ENCODE data around the gene MMP1. TPM values are rescaled to one million over a fixed set of nuclear protein-coding genes. Genes with fewer than 3 reads are reported as not detected.

MMP1 gene
- total RNA-seq, 3 donors from 2014 or later: 0.20 to 0.67 (median 0.47) TPM

GRCh38 chr11:102773386-102773785 lies 24.6 kb downstream of the MMP1 start:
- intact Hi-C loops (cut with DNase I, micrococcal nuclease): no loop called here
- Histone ChIP-seq H3K4me3 (no peak overlapping the region), H3K4me1 (ENCODE audit: low read depth) (no peaks in the 10 kb centered on the region), H3K9me3 (no peaks in the 10 kb centered on the region), H3K36me3 (ENCODE audit: low read depth) (no peaks in the 10 kb centered on the region)
- no peak for DNase-seq
- ATAC-seq: no peak
- TF ChIP-seq, protein P1, sequence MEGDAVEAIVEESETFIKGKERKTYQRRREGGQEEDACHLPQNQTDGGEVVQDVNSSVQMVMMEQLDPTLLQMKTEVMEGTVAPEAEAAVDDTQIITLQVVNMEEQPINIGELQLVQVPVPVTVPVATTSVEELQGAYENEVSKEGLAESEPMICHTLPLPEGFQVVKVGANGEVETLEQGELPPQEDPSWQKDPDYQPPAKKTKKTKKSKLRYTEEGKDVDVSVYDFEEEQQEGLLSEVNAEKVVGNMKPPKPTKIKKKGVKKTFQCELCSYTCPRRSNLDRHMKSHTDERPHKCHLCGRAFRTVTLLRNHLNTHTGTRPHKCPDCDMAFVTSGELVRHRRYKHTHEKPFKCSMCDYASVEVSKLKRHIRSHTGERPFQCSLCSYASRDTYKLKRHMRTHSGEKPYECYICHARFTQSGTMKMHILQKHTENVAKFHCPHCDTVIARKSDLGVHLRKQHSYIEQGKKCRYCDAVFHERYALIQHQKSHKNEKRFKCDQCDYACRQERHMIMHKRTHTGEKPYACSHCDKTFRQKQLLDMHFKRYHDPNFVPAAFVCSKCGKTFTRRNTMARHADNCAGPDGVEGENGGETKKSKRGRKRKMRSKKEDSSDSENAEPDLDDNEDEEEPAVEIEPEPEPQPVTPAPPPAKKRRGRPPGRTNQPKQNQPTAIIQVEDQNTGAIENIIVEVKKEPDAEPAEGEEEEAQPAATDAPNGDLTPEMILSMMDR (IDR thresholded peaks at IDR 0.05): no peak

DNA sequence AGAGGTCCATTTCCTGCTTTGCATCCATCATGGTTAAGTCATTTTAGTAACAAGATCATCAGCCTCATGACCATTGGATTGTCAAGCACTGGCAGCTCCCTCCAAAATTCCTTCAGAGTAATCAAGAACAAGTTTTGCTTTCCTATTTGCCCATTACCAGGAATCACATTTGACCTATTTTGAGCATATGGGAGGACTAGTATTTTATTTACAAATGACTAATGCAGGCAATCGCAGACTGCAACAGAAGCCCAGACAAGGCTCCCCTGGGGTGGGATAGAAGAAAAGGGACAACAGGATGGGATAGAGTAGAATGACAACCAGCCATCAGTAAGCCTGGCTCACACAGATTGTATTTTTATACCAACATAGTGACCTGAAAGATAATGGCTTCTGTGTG lies 26.6 kb downstream of the MMP1 start:
- intact Hi-C loops (cut with DNase I, micrococcal nuclease): no loop called here
- no peak for ATAC-seq

DNA sequence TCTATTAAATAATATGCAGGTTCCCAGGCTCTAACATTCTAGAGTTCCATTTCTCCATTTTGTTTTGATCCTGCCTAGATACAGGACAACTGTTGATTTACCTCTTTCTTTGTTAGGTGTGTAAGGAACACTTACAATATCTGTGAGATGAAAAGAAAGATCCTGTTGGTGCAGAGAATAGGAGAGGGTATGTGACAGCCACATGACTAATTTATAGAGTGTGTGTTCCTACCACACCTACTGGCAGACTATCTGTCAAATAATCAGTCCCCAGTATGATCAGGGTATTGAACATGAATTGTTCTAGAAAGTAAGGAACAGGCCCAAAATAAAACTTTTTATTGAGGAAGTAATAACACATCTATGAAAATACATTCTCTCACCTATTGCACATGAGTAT lies 27.8 kb downstream of the MMP1 start:
- Histone ChIP-seq H3K4me3 (no peak overlapping the region), H3K9me3 (no peaks in the 10 kb centered on the region), H3K36me3 (ENCODE audit: low read depth) (no peaks in the 10 kb centered on the region), H3K4me1 (ENCODE audit: low read depth) (no peaks in the 10 kb centered on the region)
- DNase-seq: no peak
- TF ChIP-seq, protein P1 (IDR thresholded peaks at IDR 0.05): no peak
- intact Hi-C loops (cut with DNase I, micrococcal nuclease): no loop called here
- no peak for ATAC-seq

More for the DNA sequence above, 26.6 kb downstream of the MMP1 start:
- DNase-seq: no peak
- Histone ChIP-seq H3K4me1 (ENCODE audit: low read depth) (no peaks in the 10 kb centered on the region), H3K36me3 (ENCODE audit: low read depth) (no peaks in the 10 kb centered on the region), H3K9me3 (no peaks in the 10 kb centered on the region), H3K4me3 (no peak overlapping the region)
- TF ChIP-seq, protein P1 (IDR thresholded peaks at IDR 0.05): no peak

- Histone ChIP-seq H3K4me1 (ENCODE audit: low read depth) (no peaks in the 10 kb centered on the region), H3K4me3 (no peak overlapping the region), H3K9me3 (no peaks in the 10 kb centered on the region), H3K36me3 (ENCODE audit: low read depth) (no peaks in the 10 kb centered on the region)
- intact Hi-C loops (cut with DNase I, micrococcal nuclease): no loop called here
- TF ChIP-seq, protein P1 (IDR thresholded peaks at IDR 0.05): no peak
- ATAC-seq (no peak), DNase-seq (peak in 1 of 3 donors; percentile 38)
Measured at GRCh38 chr11:102767800-102768199, 30.2 kb downstream of the MMP1 start.

DNA sequence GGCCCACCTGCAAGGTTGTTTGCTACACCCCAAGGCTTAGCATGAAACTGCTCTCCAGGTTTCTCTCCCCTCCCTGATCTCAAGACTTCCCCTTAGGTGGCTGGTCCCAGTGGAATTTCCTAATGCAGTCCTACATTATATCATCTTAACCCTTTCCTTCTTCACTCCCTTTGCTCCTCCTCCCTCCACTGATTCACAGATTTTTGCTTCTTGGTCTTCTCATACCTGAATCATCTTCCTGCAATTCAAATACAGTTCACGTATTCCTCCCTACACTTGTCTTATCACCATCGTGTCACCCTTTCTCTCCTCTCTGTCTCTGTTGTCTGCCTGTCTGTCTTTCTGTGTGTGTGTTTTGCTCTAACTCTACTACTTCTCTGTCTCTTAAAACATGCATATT lies 34.5 kb downstream of the MMP1 start:
- Histone ChIP-seq H3K36me3 (ENCODE audit: low read depth) (no peaks in the 10 kb centered on the region), H3K4me1 (ENCODE audit: low read depth) (no peaks in the 10 kb centered on the region), H3K4me3 (no peak overlapping the region), H3K9me3 (no peaks in the 10 kb centered on the region)
- no peak for ATAC-seq
- no peak for DNase-seq
- TF ChIP-seq, protein P1 (IDR thresholded peaks at IDR 0.05): no peak
- intact Hi-C loops (cut with DNase I, micrococcal nuclease): no loop called here

DNA sequence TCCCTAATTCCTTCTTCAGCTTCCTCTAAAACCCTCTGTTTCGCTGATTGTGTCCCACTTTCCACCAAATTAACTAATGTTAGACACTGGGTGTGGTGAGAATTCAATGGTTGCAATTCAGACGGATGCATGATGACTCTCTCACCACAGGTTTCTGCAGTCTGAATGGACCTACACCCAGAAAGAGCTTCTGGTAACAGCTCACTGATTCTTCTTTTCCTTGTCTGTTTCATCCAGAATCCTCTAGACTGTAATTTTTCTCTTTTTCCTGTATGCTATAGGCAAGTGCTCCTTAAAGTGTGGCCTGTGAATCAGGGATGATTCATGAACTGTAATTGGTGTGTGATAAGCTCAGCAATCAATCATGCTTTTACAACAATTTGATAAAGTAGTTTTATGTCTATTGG lies 35.6 kb downstream of the MMP1 start:
- TF ChIP-seq, protein P1 (IDR thresholded peaks at IDR 0.05): no peak

More for the DNA sequence above, 35.6 kb downstream of the MMP1 start:
- H3K4me3 ChIP-seq: no peak overlapping the region
- H3K36me3 ChIP-seq (ENCODE audit: low read depth): no peaks in the 10 kb centered on the region
- no peaks in the 10 kb centered on the region for H3K4me1 ChIP-seq (ENCODE audit: low read depth)
- intact Hi-C loops (cut with DNase I, micrococcal nuclease): no loop called here
- no peak for DNase-seq
- no peaks in the 10 kb centered on the region for H3K9me3 ChIP-seq
- no peak for ATAC-seq

All from mucosa of descending colon (tissue), 3 donors.